PC-9 (cell line): ENCODE results near the gene NR6A1.

ENCODE experiments used
- EZH2 ChIP-seq: fragments of 200-600 bp; sonication (generic); IDR thresholded peaks from 2 replicates; pipeline ENCODE4 v1.8.0; 2017; ENCODE audit warnings: antibody characterized with exemption, low read depth
- TF ChIP-seq, protein P1 (sequence below): fragments of 200-600 bp; sonication (generic); conservative IDR thresholded peaks from 2 replicates; pipeline ENCODE4 v1.6.1; 2017; ENCODE audit warnings: mixed run types, antibody characterized with exemption, mild to moderate bottlenecking, moderate library complexity

DNA sequence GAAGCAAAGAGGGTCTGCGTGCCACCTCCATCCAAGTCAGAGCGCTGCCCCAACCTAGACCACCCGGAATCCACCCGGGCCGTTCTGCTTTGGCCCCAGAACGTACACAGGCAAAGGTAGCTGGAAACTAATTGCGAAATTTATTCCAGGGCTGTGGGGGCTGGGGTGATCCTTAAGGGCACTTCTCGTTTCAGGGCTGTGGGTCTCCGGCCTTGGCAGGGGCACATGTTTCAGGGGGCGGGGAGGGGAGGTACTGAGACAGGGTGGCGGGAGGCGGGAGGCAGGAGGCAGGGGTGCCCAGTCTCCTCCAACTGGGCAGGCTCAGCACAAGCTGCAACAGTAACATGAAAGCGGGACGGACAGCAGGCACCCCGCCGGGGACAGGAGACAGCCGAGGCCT, 290.0 kb downstream of the NR6A1 start:
- TF ChIP-seq, protein P1, sequence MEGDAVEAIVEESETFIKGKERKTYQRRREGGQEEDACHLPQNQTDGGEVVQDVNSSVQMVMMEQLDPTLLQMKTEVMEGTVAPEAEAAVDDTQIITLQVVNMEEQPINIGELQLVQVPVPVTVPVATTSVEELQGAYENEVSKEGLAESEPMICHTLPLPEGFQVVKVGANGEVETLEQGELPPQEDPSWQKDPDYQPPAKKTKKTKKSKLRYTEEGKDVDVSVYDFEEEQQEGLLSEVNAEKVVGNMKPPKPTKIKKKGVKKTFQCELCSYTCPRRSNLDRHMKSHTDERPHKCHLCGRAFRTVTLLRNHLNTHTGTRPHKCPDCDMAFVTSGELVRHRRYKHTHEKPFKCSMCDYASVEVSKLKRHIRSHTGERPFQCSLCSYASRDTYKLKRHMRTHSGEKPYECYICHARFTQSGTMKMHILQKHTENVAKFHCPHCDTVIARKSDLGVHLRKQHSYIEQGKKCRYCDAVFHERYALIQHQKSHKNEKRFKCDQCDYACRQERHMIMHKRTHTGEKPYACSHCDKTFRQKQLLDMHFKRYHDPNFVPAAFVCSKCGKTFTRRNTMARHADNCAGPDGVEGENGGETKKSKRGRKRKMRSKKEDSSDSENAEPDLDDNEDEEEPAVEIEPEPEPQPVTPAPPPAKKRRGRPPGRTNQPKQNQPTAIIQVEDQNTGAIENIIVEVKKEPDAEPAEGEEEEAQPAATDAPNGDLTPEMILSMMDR, result no peak
- TF ChIP-seq EZH2, result no peak
